GM18909 (cell line): Measurements from ENCODE around the gene NPTXR.

Source experiments
- ATAC-seq: cut with Tn5 transposase; IDR thresholded peaks from one replicate; pipeline ENCODE4 v1.9.1; 2021; ENCODE audit warnings: mild to moderate bottlenecking; ENCODE audit not compliant: unreplicated experiment, poor library complexity

Gene NPTXR

DNA sequence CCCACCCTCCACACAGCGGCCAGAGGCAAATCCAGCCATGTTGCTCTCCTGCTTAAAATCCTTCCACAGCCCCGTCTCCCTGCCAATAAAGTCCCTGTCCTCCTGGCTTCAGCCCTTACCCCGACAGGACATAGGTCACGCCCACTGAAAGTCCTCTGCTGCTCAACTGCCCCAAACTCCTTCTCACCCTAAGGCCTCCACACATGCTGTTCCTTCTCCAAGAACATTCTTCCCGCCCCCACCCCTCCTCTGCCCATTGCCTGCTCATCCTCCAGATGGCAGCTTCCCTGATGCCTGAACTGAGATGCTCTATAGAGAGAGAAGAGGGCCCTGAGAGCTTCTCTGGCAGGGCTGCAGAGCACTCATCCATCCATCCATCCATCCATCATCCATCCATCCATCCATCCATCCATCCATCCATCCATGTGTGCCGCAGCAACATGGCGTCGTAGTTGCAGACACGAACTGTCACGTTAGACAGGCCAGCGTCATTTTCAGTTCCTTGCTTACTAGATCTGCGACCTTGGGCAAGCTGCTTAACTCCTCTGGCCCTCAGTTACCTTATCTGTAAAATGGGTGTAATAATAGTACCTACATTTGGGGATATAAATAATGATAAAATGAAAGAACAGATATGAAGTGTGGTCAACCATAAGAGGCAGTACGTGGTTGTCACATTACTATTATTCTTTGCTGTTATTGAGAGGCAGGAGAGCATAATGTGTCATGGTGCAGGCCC lies 9.4 kb downstream of the NPTXR start:
- no peak for ATAC-seq

DNA sequence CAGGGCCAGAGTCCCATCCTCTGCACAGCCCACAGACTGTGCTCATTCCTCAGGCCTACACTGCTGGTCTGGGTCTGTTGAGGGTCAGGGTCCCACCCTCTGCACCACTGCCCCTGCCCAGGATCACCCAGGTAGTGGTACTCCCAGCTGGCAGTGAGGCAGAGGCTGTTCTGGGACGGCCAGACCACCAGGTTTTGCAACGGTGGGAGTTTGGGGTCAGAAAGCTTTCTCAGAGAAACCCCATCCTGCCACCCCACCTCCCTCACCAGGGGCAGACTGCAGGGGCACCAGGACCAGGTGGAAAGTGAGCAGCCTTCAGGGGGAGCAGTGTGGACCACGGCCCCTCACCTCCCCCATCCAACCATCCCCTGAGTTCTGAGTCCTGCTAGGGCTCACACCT lies 10.8 kb downstream of the NPTXR start:
- ATAC-seq = no peak

DNA sequence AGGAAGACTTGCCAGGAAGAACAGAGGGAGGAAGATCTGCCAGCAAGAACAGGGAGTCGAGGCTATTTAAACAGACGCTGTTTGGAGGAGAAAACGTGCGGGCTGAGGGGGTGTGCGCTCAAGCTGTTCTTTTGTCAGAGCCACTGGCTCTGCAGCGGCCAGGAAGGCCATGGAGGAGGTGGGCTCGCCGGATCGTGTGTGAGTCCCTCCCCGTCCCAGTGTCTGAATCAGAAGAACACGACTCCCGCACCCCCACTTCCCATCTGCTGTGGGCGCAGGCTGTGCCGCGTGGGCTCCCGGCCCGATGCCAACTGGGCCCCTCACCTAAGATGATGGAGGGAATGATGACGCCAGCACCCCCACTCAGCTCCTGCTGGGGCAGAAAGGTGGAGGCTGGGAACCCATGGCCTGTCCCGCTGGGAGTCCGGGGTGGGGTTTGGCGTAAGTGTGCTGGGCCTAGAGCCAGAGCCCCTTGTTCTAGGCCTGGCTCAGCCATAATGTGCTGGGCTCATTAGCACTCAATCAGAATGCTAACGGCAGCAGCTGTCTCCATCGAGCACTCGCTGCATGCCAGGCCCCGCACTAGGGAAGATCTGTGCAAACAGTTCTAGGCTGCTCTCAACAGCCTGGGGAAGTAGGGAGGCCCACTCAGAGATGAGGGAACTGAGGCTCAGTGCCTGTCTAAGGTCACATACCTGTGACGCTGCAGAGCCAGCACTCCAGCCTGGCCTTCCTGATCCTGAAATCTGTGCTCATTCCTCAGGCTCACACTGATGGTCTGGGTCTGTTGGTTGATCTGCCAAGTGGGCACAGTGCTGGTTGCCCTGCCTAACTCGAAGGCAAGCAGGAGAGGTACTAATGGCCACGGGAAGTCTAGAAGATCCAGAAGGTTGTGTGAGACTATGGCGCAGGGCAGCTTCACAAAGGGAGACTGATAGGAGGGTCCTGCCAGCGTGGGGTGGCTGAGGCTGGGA lies 11.5 kb downstream of the NPTXR start:
- no peak for ATAC-seq

DNA sequence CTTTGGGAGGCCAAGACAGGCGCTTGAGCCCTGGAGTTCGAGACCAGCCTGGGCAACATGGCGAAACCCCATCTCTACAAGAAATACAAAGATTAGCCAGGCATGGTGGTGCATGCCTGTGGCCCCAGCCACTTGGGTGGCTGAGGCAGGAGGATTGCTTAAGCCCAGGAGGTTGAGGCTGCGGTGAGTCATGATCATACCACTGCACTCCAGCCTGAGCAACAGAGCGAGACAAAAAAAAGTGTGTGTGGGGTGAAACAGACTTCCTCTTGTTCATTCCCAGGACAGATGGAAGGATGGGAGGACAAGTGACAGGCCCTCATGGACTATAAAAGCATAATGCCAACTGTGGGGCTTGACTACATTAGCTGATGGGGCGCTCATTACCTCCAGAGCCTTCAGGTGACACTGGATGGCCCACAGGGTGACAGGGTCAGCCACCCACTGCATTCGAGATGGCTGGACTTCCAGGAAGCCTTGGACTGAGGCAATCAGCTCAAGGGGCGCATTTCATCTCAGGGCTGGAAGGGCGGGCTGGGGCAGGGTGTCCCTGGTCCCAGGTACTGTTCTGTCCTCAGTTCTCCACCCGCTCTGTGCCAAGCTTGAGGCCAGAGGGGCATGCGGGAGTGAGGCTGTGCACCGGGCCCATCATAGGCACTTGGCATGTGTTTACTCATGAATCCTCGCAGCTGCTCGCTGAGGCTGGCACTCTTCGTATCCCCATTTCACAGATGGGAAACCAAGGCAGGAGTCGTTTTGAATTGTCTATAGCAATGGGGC lies 12.5 kb downstream of the NPTXR start:
- ATAC-seq = no peak

DNA sequence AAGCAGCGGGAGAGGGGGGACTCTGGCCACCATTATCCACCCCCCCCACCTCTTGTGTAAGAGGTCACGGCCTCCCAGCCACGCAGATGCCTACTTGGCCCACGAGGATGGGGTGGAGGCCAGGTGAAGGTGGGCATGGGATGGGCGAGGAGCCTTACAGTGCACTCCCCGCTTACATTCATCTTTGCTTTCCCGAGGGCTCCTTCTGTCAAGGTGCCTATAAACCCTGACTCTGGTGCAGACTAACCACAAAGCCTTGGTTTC lies 13.1 kb downstream of the NPTXR start:
- ATAC-seq = no peak

DNA sequence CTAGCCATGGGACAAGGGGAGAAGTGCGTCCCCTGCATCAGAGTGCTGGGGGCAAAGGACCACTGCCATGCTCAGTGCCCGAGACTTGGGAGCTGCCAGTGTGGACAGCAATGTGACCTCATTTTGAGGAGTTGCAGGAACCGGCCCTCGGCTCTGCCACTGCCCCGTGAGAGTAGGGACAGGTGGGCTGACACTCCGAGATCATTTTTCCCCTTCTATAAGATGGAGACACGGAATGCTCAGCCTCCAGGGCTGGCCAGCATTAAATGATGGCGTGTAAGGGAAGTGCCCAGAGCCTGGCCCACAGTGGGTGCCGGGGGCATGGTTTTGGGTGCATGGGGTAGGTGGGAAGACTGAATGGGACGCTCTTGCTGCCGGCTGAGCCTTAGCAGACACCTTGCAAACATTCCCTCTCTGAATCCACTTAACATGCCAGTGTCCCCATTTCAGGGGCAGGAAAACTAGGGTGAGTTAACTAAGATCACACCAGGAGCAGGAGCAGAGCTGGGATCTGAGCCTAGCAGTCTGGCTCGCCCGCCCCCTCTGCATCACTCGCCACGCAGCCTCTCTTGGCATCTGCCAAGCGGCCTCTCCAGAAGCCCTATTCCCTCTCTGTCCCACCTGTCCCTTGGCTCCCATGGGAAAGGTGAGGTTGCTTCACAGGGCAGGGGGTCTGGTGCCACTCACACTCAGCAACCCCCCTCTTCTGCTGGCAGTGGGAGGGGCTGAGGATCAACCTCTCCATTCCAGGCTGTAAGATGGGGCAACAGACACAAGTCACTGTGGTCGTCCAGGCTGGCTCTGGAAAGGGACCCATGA lies 13.6 kb downstream of the NPTXR start:
- no peak for ATAC-seq

DNA sequence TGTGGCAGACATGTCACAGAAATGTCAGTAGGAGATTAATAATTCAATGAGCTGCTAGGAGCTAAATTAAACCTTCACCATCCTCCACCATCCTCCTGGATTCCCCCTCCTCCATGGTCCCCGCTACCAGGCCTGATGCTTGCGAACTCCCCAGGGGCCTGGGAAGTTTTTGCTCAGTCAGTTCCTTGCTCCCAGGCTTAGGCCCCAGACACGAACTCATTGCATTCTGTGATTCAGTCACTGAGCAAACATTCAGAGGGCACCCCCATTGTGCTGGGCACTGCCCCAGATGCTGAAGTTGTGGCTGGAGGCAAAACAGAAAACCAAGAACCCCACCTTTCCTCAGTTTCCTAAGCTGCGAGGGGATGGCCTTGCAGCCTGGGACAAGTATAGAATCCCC lies 14.3 kb downstream of the NPTXR start:
- no peak for ATAC-seq

DNA sequence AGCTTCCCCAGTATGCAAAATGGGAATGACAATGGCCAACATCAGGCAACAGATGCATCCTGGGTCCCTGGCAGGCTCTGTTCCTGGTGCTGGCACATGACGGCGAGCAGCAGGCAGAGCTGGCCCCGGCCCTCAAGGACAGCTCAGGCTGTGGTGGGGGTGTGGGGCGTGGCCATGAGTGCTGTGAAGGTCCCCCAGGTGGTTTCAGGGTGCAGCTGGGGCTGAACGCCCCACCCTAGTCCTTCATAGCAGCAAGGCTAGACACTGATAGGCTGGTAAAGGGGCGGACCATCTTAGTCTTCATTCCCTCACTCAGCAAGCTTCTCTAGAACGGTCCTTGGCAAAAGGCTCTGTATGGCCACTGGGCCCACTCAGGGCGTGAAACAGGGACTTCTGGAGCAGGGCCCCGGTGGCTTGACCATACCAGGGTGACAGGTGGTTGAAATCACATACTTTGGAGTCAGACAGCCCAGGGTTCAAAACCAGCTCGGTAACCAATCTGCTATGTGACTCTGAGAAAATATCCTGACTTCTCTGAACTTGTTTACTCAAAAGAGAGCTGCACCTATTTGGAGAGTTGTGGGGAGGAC lies 15.1 kb downstream of the NPTXR start:
- ATAC-seq = no peak

DNA sequence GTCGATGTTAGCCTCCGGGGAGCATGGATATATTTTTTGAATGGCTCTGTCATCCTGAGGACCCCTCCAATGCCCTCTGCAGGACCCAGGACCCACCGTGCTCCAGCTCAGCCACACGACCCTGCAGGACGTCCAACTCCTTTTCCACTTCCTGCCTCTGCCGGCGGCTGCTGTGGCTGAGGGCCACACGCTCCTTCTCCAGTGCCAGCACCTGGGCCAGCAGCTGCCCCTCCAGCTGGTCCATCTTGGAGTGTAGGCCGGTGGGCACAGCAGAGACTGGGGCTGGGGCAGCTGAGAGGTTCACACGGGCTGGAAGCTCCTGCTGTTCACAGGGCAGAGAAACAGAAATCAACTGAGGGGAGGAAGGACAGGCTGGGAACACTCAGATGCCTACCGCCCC lies 15.6 kb downstream of the NPTXR start:
- ATAC-seq = no peak

DNA sequence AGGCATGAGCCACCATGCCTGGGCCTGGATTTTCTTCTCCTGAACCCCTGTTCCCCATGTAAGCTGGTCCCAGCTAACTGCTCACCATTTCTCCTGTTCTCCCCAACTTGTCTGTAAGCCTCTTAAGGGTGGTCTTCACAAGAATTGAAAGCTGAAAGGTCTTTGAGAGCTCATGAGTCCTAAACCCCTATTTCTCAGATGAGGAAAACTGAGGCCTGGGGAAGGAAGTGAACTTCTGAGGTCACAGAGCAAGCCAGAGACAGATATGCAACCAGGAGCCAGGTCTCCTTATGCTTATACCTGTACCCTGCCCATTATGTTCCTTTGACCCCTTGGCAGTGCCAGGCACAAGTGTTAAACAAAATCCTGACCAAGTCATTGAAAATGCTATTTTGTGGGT lies 16.3 kb downstream of the NPTXR start:
- no peak for ATAC-seq

DNA sequence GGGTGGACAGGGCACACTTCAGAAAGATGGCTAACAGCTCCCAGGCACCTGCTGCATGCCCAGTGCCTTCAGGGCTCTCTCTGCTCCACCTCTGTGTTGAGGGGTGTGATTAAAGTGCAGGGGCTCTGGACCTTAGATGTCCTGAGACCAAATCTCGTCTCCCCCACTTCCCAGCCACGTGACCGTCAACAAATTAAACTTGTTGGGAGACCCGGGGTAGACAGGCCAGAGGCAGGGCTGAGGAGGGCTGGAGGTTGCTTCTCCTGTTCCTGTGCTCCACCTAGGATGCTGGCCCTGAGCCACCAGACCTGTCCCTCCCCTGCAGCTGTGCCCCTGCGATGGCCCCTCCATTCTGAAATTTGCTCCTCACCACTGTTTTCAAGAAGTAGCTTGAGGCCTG lies 17.0 kb downstream of the NPTXR start:
- no peak for ATAC-seq

DNA sequence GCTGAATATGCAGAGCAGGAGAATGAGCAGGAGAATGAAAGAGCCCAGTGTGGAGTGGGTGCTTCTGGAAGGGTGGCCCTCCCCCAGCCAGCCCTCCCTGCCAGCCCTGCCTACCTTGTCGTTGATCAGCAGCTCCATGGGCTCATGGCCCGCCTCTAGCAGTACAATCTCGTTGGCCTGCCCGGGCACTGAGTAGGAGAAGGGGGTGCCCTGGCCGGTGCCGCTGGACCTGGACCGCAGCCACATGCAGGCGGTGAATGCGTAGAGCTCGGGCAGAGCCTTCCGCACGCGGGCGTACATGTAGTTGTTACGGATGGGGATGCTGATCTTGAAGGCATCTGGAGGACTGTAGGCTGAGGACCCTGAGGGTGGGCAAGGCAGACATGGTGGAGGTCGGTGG lies 17.4 kb downstream of the NPTXR start:
- no peak for ATAC-seq

DNA sequence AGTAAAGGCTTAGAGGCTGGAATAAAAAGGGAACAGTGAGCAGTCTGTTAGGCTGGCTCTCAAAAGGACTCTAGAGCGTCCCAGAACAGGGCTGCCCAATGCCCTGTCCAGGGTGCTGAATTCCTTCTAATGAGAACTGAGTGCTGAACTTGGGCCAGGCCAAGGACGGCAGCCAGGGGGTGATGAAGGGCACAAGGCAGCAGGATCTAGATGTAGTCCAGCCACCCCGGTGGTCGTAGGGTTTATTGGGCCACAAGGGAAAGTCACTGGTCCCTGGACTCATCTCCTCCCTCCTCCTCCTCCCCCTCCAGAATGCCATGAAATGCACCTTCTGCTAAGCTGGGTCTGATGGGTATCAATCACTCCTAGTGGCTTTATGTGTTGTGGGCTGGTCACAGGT lies 19.2 kb downstream of the NPTXR start:
- ATAC-seq = no peak

DNA sequence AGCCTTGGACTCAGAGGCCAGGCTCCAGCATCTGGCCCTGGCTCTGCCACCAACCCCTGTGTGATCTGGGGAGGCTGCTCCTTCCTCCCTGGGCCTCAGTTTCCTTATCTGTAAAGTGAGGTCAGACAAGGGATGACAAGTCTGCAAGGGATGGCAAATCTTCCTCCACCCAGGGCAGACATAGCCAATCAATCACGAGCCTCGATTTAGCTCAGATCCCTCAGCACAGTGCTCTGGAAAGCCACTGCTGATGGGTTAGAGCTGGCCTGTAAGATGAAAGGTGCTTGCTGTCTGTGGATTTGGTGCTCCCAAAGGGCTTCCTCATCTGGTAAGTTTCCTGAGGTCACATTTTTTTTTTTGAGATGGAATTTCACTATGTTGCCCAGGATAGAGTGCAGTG lies 20.2 kb downstream of the NPTXR start:
- ATAC-seq = no peak

DNA sequence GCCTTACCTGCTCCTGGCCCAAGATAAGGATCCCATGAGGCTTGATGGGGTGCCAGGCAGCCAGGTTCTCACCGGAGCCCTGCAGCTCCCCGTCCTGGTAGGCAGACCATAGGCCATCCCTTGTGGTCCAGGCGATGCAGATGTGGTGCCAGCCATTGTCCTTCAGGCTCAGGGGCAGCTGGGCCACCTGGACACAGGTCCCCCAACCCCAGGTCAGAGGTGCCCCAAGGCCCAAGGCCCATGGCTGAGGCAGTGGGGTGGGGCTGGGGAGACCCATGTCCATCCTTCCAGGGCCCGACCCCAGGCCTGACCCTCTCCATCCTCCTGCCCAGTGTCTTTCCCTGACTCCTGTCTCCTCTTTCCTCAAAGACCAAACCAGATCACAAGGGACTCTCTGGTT lies 20.8 kb downstream of the NPTXR start:
- ATAC-seq = no peak

DNA sequence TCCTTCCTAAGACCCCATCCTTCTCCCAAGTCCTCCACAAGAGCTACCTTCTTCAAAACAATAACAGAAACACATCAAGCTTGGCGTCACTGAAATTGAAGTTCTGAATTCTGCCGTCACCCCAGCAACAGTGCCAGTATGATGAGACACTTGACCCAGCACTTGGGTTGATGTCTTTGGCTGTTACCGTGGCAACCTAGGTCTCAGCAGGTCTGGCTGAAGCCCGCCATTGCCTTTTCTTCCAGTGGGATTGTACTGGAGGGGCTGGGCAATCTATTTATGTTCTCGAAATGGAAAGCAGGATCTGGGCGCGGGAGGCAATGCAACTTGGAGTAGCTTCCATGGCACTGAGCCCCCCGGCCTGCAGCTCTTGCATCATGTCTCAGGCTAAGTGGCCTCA lies 23.8 kb downstream of the NPTXR start:
- ATAC-seq = no peak

DNA sequence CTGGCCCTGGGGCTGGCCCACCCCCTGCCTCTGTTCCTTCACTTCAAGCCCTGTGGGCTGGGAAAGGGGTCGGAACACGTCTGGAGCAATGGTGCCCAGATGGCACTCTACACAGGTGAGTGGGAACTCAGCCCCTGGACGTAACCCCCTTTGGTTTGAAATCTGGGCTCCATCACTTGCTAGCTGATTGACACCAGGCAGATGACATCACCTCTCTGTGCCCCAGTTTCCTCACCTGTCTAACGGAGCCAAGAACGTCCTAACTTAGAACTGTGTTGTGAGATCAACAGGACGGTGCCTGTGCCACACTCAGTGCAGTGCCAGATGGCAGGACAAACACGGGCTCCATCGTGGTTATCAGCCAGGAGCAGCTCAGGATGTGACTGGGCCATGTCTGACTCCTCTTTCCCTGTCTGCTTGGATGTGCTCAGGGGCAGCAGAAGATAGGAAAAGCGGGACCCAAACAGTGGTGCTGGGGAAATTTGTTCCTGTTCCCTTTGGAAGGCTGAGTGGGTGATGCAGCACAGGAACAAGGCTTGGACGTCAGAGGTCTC lies 24.4 kb downstream of the NPTXR start:
- ATAC-seq = no peak

DNA sequence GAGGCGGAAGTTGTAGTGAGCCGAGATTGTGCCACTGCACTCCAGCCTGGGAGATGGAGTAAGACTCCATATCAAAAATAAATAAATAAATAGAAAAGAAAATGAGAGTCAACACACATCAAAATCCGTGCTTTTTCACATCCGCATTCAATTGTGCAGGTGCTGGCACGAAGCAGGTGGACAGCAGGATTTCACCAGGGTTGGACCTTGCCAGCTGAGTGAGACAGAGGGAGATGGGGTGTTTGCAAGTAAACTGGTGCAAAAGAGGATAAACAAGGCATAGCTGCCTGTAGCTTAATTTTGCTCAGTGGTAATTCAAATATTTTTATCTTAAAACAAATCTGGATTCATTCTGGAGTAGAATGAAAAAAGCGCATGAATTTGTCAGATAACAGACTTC lies 26.6 kb downstream of the NPTXR start:
- ATAC-seq = no peak

DNA sequence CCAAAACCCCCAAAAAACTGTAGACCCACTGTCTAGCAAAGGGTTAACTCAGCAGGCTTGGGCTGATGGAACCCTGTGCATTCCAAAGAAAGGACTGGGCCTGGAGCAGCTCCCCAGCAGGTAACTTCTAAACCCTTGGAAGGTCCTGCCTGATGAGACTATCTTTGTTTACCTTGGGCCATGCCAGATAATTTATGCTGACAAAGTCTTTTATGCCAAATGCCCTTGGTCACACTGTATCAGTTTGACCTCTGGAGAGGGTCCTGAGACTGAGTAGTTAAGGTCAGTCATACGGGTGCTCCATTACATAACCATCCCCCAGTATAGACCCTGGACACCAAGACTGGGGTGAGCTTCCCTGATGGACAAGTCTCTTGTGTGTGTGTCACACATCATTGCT lies 28.0 kb downstream of the NPTXR start:
- no peak for ATAC-seq

DNA sequence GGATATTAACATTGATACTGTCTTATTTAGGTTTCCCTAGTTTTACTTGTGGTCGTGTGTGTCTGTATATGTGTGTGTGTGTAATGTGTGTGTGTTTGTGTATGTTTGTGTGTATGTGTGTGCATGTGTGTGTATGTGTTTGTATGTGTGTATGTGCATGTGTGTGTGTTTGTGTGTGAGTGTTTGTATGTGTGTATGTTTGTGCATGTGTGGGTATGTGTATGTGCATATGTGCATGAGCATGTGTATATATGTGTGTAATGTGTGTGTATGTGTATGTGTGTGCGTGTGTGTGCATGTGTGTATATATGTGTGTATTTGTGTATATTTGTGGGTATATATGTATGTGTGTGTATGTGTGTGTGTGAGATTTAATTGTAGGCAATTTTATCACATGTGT lies 32.6 kb downstream of the NPTXR start:
- ATAC-seq = no peak
